ENCODE data around the gene MMP7. TPM values are rescaled to one million over a fixed set of nuclear protein-coding genes. Genes with fewer than 3 reads are reported as not detected.

Gene MMP7
- total RNA-seq, 4 donors from 2014 or later = not detected

- in situ Hi-C loops (cut with MboI; ENCODE audit: low pct_ligation_motif_present in 1 of 4, low pct_unique_long_range_greater_than_20kb in 1 of 4, low sequenced_read_pairs in 3 of 4) (no loop called here), intact Hi-C loops (cut with DNase I; ENCODE audit: low total_unique reads) (no loop called here)
- Histone ChIP-seq H3K27ac (no peak overlapping the region), H3K27me3 (no peaks in the 10 kb centered on the region), H3K36me3 (no peaks in the 10 kb centered on the region), H3K4me3 (no peak overlapping the region), H3K9me3 (no peaks in the 10 kb centered on the region), H3K4me1 (no peaks in the 10 kb centered on the region)
- DNase-seq = no peak
- 68 to 78% methylated on average over 6 of the region's 6 CpGs for WGBS, 2 donors (ENCODE audit: low coverage in 1 of 2)
- TF ChIP-seq POLR2A (IDR thresholded peaks at IDR 0.05) (no peak), CTCF (IDR thresholded peaks at IDR 0.05) (no peak), POLR2AphosphoS5 (IDR thresholded peaks at IDR 0.05) (no peak), EP300 (IDR thresholded peaks at IDR 0.05; ENCODE audit: low read depth) (no peak)
Observed at GRCh38 chr11:102534261-102534872, 3.8 kb upstream of the MMP7 start.

- H3K9me3 ChIP-seq = no peaks in the 10 kb centered on the region
- TF ChIP-seq POLR2A (IDR thresholded peaks at IDR 0.05) = no peak
- no peak for TF ChIP-seq POLR2AphosphoS5 (IDR thresholded peaks at IDR 0.05)
- TF ChIP-seq EP300 (IDR thresholded peaks at IDR 0.05; ENCODE audit: low read depth) = no peak
- TF ChIP-seq CTCF (IDR thresholded peaks at IDR 0.05) = no peak
Observed at GRCh38 chr11:102528618-102529017, 1.9 kb downstream of the MMP7 start.

GRCh38 chr11:102527684-102528083 is 2.9 kb downstream of the MMP7 start:
- intact Hi-C loops (cut with DNase I; ENCODE audit: low total_unique reads) = no loop called here
- no peaks in the 10 kb centered on the region for H3K36me3 ChIP-seq
- DNase-seq = no peak
- H3K4me3 ChIP-seq = no peak overlapping the region
- H3K27me3 ChIP-seq = no peaks in the 10 kb centered on the region
- H3K9me3 ChIP-seq = no peaks in the 10 kb centered on the region
- no peak overlapping the region for H3K27ac ChIP-seq
- 64 to 77% methylated on average over 2 of the region's 2 CpGs for WGBS, 2 donors (ENCODE audit: low coverage in 1 of 2)
- in situ Hi-C loops (cut with MboI; ENCODE audit: low pct_ligation_motif_present in 1 of 4, low pct_unique_long_range_greater_than_20kb in 1 of 4, low sequenced_read_pairs in 3 of 4) = no loop called here
- TF ChIP-seq POLR2A (IDR thresholded peaks at IDR 0.05) = no peak
- TF ChIP-seq EP300 (IDR thresholded peaks at IDR 0.05; ENCODE audit: low read depth) = no peak
- no peak for TF ChIP-seq POLR2AphosphoS5 (IDR thresholded peaks at IDR 0.05)
- TF ChIP-seq CTCF (IDR thresholded peaks at IDR 0.05) = no peak
- H3K4me1 ChIP-seq = no peaks in the 10 kb centered on the region

More at GRCh38 chr11:102528618-102529017, 1.9 kb downstream of the MMP7 start:
- no peak overlapping the region for H3K27ac ChIP-seq
- DNase-seq = no peak
- in situ Hi-C loops (cut with MboI; ENCODE audit: low pct_ligation_motif_present in 1 of 4, low pct_unique_long_range_greater_than_20kb in 1 of 4, low sequenced_read_pairs in 3 of 4) (no loop called here), intact Hi-C loops (cut with DNase I; ENCODE audit: low total_unique reads) (no loop called here)
- no peak overlapping the region for H3K4me3 ChIP-seq
- no peaks in the 10 kb centered on the region for H3K27me3 ChIP-seq
- no peaks in the 10 kb centered on the region for H3K4me1 ChIP-seq
- H3K36me3 ChIP-seq = no peaks in the 10 kb centered on the region

GRCh38 chr11:102527041-102527440 is 3.5 kb downstream of the MMP7 start:
- H3K36me3 ChIP-seq = no peaks in the 10 kb centered on the region
- no peak overlapping the region for H3K27ac ChIP-seq
- intact Hi-C loops (cut with DNase I; ENCODE audit: low total_unique reads) (no loop called here), in situ Hi-C loops (cut with MboI; ENCODE audit: low pct_ligation_motif_present in 1 of 4, low pct_unique_long_range_greater_than_20kb in 1 of 4, low sequenced_read_pairs in 3 of 4) (no loop called here)
- DNase-seq = no peak
- H3K4me1 ChIP-seq = no peaks in the 10 kb centered on the region
- H3K4me3 ChIP-seq = no peak overlapping the region
- TF ChIP-seq POLR2AphosphoS5 (IDR thresholded peaks at IDR 0.05) (no peak), EP300 (IDR thresholded peaks at IDR 0.05; ENCODE audit: low read depth) (no peak), POLR2A (IDR thresholded peaks at IDR 0.05) (no peak), CTCF (IDR thresholded peaks at IDR 0.05) (no peak)
- no peaks in the 10 kb centered on the region for H3K9me3 ChIP-seq
- no peaks in the 10 kb centered on the region for H3K27me3 ChIP-seq
- 63 to 83% methylated on average over 1 of the region's 1 CpG for WGBS, 2 donors (ENCODE audit: low coverage in 1 of 2)
